Measurements from ENCODE around the gene MAP4K1. TPM values are rescaled to one million over a fixed set of nuclear protein-coding genes. Genes with fewer than 3 reads are reported as not detected.

Gene MAP4K1
- total and polyA plus RNA-seq, 2 of the 13 experiments (the other 11 are each of a cell fraction or from before 2014, with no cell fraction given) = 0.24 to 0.89 TPM

DNA sequence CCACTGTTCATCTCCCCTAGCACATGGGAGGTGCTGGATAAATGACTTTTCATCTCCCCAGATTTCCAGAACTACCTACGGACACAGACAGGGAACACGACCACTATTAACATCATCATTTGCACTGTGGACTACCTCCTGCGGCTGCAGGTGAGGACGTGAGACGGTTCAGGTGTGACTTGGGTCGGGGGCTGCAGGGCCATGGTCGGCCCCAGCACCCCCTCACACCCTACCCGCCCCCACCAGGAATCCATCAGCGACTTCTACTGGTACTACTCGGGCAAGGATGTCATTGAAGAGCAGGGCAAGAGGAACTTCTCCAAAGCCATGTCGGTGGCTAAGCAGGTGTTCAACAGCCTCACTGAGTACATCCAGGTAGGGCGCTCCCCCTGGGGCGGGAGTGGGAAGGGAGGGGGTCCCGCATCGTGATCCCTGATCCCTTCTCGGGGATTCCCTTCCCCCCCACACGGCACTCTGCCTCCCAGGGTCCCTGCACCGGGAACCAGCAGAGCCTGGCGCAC lies 74.4 kb downstream of the MAP4K1 start (continued):
- TF ChIP-seq, protein P1, sequence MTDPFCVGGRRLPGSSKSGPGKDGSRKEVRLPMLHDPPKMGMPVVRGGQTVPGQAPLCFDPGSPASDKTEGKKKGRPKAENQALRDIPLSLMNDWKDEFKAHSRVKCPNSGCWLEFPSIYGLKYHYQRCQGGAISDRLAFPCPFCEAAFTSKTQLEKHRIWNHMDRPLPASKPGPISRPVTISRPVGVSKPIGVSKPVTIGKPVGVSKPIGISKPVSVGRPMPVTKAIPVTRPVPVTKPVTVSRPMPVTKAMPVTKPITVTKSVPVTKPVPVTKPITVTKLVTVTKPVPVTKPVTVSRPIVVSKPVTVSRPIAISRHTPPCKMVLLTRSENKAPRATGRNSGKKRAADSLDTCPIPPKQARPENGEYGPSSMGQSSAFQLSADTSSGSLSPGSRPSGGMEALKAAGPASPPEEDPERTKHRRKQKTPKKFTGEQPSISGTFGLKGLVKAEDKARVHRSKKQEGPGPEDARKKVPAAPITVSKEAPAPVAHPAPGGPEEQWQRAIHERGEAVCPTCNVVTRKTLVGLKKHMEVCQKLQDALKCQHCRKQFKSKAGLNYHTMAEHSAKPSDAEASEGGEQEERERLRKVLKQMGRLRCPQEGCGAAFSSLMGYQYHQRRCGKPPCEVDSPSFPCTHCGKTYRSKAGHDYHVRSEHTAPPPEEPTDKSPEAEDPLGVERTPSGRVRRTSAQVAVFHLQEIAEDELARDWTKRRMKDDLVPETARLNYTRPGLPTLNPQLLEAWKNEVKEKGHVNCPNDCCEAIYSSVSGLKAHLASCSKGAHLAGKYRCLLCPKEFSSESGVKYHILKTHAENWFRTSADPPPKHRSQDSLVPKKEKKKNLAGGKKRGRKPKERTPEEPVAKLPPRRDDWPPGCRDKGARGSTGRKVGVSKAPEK (CRISPR knock-in tag; IDR thresholded peaks at IDR 0.05; ENCODE audit: borderline replicate concordance) = no peak
- TF ChIP-seq MEF2D (CRISPR knock-in tag; IDR thresholded peaks at IDR 0.05) (no peak), JUNB (CRISPR knock-in tag; IDR thresholded peaks at IDR 0.05; ENCODE audit: borderline replicate concordance) (no peak), ZNF781 (CRISPR knock-in tag; IDR thresholded peaks at IDR 0.05; ENCODE audit: borderline replicate concordance, not compliant biosample characterization) (no peak), SP140L (CRISPR knock-in tag; IDR thresholded peaks at IDR 0.05; ENCODE audit: borderline replicate concordance) (no peak), TOPORS (CRISPR knock-in tag; IDR thresholded peaks at IDR 0.05) (no peak)

DNA sequence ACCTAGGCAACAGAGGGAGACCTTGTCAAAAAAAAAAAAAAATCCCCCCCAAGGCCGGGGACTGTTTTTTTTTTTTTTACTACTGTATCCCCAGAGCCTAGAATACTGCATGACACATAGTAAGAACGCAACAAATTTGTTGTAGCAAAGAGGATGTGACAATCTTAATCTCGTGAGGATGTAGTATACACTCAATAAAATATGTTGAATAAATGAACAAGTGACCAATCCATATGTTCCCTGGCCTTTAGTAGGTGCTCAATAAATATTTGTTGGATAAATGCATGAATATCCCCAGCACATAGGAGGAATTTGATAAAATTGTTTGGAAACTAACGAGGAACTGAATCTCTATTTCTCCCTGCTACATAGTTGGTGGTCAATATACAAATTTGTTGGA lies 75.7 kb downstream of the MAP4K1 start:
- no peak for DNase-seq (ENCODE audit: low spot score)
- no peak overlapping the region for H3K27ac ChIP-seq (ENCODE audit: extremely low read length, insufficient read depth, low read length)
- WGBS (ENCODE audit: low lambda C conversion rate) = 27% methylated on average over 4 of the region's 4 CpGs
- no peak for FAIRE-seq
- CTCF ChIA-PET (ENCODE audit: low intra/inter-chr PET ratio, low total read pairs) = no interaction called here
- H3K79me2 ChIP-seq (ENCODE audit: insufficient read depth, low read length) = no peaks in the 10 kb centered on the region
- intact Hi-C loops (cut with micrococcal nuclease; ENCODE audit: unreplicated experiment) = no loop called here
- TF ChIP-seq, protein P2, sequence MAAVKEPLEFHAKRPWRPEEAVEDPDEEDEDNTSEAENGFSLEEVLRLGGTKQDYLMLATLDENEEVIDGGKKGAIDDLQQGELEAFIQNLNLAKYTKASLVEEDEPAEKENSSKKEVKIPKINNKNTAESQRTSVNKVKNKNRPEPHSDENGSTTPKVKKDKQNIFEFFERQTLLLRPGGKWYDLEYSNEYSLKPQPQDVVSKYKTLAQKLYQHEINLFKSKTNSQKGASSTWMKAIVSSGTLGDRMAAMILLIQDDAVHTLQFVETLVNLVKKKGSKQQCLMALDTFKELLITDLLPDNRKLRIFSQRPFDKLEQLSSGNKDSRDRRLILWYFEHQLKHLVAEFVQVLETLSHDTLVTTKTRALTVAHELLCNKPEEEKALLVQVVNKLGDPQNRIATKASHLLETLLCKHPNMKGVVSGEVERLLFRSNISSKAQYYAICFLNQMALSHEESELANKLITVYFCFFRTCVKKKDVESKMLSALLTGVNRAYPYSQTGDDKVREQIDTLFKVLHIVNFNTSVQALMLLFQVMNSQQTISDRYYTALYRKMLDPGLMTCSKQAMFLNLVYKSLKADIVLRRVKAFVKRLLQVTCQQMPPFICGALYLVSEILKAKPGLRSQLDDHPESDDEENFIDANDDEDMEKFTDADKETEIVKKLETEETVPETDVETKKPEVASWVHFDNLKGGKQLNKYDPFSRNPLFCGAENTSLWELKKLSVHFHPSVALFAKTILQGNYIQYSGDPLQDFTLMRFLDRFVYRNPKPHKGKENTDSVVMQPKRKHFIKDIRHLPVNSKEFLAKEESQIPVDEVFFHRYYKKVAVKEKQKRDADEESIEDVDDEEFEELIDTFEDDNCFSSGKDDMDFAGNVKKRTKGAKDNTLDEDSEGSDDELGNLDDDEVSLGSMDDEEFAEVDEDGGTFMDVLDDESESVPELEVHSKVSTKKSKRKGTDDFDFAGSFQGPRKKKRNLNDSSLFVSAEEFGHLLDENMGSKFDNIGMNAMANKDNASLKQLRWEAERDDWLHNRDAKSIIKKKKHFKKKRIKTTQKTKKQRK (IDR thresholded peaks at IDR 0.05; ENCODE audit: low read length) = no peak
- TF ChIP-seq RARG (CRISPR knock-in tag; IDR thresholded peaks at IDR 0.05; ENCODE audit: low read depth) (no peak), SETDB1 (CRISPR knock-in tag; IDR thresholded peaks at IDR 0.05; ENCODE audit: borderline replicate concordance) (no peak), ZNF619 (CRISPR knock-in tag; IDR thresholded peaks at IDR 0.05) (no peak)
- TF ChIP-seq, protein P3, sequence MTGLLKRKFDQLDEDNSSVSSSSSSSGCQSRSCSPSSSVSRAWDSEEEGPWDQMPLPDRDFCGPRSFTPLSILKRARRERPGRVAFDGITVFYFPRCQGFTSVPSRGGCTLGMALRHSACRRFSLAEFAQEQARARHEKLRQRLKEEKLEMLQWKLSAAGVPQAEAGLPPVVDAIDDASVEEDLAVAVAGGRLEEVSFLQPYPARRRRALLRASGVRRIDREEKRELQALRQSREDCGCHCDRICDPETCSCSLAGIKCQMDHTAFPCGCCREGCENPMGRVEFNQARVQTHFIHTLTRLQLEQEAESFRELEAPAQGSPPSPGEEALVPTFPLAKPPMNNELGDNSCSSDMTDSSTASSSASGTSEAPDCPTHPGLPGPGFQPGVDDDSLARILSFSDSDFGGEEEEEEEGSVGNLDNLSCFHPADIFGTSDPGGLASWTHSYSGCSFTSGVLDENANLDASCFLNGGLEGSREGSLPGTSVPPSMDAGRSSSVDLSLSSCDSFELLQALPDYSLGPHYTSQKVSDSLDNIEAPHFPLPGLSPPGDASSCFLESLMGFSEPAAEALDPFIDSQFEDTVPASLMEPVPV (CRISPR knock-in tag; IDR thresholded peaks at IDR 0.05) = no peak
- POLR2A ChIA-PET = no interaction called here
- H3K27me3 ChIP-seq (ENCODE audit: control insufficient read depth in 1 of 2, insufficient read depth in 2 of 2, low read length in 2 of 2) = peaks cover 0 to 6% of the 10 kb centered on the region in 2 experiments; a peak in 3 of 5 replicates
- H3K9ac ChIP-seq (ENCODE audit: insufficient read depth, low read depth, low read length) = no peak overlapping the region
- no peak overlapping the region for H2AFZ ChIP-seq (ENCODE audit: low read length)
- H4K20me1 ChIP-seq (ENCODE audit: insufficient read depth, low read length) = no peaks in the 10 kb centered on the region
- no peak overlapping the region for H3K4me3 ChIP-seq (replicated peaks in 1 of 3; ENCODE audit: insufficient read depth in 1 of 3, low read depth in 2 of 3, low read length in 3 of 3)
- peaks cover 19% of the 10 kb centered on the region for H3K4me1 ChIP-seq (ENCODE audit: insufficient read depth, low read length)
- H3K4me2 ChIP-seq (ENCODE audit: low read depth, low read length) = no peak overlapping the region
- ATAC-seq = no peak
- in situ Hi-C loops (cut with HindIII; ENCODE audit: extremely low pct_ligation_motif_present, low pct_unique_long_range_greater_than_20kb) = loop anchor here (10.0 kb wide), 1 partner anchor 93 kb away; no protein-coding TSS in a partner anchor
- H3K9me3 ChIP-seq (ENCODE audit: low read length) = no peaks in the 10 kb centered on the region
- no TSS peak for BruUV-seq (replicated peaks)
- H3K36me3 ChIP-seq (replicated peaks in 1 of 2; ENCODE audit: control insufficient read depth in 1 of 2, insufficient read depth in 2 of 2, low read length in 2 of 2) = no peaks in the 10 kb centered on the region

Measured in HepG2 (cell line).